GM18517 (cell line): Measurements from ENCODE around the gene PIK3R3.

Source experiments
- ATAC-seq: cut with Tn5 transposase; IDR thresholded peaks from one replicate; pipeline ENCODE4 v1.9.1; 2021; ENCODE audit warnings: mild to moderate bottlenecking, moderate library complexity; ENCODE audit not compliant: unreplicated experiment

The PIK3R3 gene

DNA sequence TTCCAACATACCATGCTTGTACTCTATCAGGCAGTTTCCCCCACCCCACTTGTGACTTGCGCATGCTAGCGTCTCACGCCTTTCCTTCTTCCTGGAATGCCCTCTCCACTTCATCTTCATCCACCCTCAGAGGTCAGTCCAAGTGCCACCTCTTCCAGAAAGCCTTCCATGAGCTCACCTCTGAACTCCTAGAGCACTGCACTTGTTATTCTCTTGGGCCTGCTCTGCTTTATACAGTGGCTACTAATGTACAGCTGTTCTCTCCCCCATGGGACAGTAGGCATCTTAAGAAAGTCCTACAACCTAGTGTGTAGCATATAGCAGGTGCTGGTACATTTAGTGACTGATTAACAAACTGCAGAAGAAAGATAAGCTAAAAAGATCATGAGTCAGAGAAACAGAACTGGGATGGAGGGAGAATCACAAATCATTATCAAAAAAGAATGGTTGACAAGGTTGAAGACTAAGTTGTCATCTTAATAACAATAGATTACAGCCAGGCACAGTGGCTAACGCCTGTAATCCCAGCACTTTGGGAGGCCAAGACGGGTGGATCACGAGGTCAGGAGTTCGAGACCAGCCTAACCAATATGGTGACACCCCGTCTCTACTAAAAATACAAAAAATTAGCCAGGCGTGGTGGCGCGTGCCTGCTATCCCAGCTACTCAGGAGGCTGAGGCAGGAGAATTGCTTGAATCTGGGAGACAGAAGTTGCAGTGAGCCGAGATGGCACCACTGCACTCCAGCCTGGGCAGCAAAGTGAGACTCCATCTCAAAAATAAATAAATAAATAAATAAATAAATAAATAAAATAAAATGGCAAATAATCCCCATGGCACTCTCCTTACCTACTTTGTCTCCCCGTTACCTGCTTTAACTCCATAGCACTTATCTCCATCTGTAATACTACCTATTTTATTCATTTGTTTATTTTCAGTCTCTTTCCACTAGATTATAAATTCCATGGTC, 26.2 kb upstream of the PIK3R3 start:
- peak; percentile 75 for ATAC-seq

DNA sequence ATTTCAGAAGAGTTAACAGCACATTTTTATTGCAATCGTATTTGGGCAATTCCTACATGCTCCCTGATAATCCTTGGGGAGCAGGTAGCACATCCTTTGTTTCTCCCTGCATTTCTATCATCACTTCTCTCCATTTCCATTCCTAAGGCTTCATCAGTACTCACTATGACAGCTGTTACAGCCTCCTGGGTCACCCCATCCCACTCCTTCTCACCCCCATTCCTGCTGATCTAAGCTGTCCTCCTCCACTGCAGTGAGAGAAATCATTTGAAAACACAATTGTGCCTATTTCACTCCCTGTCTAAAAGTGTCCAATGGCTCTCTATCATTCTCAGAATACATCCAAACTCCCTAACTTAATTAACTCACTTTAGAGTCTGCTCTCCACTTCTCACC, 25.5 kb upstream of the PIK3R3 start:
- no peak for ATAC-seq

DNA sequence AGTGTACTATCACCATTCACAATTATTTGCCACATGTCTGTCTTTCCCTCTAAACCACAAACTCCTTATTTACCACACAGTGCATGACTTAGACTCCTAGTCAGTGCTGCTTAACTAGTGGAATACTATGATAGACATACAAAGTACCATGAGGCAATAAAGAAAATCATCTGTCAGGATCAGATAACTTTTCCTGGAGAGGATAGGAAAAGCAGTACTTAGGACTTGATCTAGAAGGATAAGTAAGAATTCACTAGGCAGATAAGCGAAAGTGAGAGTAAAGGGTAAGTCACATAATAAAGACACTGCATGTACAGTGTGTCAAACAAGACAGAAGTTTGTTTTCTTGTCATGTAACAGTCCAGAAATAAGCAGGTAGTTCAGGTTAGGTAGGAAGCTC, 21.3 kb upstream of the PIK3R3 start:
- no peak for ATAC-seq

DNA sequence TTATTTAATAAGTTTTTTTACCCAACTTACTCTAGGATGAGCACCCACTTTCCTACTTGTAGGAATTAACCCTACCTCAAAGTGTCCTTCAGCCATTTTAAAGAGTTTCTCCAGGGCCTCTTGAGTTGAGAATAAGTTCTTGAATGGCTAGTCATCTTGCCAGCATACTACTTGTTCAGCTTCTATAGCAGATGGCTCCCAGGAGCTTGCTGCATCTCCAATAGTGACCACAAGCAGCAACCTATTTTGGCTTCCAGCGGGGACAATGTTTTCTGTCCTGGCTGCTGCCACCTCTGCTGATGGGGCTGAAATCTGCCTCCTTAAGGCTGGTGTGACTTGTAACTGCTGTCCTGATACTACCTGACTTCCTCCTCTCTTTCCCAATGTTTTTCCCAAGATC, 20.8 kb upstream of the PIK3R3 start:
- no peak for ATAC-seq

DNA sequence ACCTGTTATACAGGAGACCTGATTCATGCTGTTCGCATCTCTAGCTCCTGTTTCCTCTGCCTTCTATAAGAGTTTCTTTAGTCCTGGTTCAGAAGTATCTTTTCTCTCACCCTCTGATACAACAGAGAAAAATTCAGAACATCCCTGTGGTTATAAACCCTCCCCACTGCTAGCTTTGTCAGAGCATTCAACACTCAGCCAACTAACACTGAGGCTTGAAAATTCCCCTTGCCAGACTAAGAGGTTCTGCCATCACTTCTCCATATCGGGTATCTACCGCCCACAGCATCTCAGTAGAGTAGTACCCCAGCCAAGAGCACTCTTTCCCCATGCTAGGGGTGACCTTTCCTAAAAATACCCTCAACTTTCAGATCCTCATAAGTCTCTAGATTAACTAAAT, 19.6 kb upstream of the PIK3R3 start:
- no peak for ATAC-seq

DNA sequence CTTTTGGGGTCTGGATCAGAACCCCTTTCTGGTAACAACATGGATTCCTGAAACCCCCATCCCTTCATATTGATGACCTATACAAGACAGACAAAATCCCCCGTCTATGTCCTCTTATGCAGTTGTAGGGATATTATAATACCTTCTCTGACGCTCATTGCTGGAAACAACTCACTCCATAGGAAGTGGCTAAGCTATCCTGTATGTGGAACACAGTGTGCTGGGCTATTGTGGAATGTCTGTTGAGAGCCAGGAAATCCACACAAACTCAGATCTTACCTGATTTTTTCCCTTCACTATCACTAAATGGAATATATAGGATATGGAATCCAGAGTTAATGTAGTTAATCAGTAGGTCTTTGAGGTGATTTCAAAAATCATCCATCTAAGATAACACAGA, 17.7 kb upstream of the PIK3R3 start:
- ATAC-seq = no peak

DNA sequence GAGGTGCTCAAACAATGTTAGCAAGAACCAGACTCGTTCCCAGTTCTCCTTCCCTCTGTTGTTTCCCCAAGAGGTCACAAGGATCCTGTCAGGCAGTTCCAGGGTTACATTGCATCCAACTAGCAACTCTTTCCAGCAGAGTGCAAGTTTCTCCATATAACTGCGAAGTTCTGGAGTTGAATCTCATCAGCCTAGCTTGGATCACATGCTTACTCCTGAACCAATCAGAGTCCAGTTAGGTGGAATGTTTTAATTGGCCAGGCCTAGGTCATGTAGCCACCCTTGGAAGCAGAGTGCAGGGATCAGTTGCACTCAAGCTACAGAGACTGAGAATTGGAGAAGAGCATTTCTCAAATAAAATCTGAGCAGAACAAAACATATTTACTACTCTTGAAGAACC, 15.9 kb upstream of the PIK3R3 start:
- no peak for ATAC-seq

DNA sequence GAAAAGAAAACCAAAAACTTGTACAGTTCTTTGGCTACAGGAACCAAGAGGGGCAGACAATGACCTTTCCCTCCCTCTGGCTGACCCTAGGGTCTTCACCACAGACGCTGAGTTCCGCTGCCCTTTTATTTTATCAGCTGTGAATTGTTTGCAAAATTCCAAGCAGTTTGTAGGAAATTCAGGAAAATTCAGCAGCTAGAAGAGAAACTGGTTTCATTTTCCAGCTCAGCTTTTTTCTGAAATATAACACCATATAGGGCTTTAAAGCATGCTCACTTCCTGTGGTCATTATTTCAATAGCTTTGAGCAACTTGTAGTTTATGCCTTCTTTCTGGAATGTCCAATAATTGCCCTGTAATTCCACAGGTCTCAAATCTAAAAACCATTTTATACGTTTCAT, 5.5 kb upstream of the PIK3R3 start:
- no peak for ATAC-seq

DNA sequence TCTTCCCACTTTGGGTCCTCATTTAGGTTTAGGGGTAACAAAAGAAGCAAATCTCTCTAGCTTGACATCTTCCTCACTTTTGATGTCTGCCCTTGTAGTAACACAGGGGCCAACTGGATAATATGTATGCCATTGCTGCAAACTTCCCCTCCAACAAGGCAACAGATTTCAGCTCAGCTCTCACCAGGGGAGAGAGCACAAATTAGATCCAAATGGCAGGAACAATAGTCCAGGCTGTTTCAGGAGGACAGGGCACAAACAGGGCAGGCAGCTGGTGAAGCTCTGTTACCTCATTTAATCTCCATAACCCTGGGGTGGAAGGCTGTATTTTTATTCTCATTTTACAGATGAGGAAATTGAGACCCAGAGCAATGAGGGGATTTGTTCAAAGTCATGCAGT, 4.3 kb upstream of the PIK3R3 start:
- ATAC-seq = no peak

DNA sequence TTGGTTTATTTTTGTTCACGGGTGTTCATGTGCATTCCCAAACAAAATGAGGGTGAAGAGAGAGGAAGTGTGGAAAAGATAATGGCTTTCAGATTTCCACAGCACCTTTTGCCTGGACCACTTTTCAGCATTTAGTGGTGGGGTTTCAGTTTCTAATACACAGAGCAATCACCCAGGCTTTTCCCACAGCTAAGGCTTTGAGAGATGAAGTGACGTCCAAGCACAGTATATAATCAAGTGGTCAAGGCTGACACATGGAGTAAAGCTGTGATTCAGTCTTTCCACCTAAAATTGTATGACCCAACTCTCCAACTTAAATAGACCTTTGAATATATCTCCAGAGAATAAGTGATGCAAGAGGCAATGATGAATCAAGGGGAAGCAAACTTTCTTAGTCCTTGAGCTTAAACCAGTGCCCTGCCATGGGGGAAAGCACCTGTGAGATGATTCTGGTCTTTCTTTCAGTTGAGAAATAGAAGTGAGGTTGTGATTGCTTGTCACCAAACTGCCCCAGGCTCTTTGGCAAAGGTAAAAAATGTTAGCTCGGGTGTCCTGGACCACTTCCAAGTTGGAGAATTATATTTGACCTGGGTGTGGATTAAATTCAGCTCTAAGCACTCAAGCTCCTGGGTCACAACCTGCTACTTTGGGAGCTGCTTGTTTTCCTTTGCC, 2.4 kb upstream of the PIK3R3 start:
- no peak for ATAC-seq

DNA sequence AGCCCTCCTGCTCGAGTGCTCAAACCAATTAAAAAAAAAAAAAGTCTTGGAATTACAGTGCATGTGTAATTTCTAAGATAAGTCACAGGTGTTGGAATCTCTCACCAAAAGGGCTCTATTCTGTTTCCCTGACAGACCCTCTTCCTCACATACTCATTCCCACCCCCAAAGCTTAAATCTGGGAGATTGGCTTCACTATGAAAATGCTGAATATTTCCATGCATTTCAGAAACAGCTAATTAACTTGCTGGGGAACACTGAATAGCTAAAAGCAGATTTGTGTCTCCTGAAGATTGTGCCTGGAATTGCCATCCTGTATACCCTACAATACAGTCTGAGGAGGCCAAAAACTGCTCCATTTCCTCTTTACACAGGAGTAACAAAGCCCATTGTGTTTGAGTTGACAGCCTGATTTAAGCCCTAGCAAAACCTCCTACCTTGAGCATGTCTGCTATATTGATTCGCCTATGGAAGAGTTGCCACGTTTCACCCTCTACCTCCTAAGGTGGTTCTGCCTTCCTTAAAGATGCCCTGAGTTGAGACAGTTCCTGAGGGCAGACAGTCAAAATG, 1.4 kb upstream of the PIK3R3 start:
- ATAC-seq = no peak

DNA sequence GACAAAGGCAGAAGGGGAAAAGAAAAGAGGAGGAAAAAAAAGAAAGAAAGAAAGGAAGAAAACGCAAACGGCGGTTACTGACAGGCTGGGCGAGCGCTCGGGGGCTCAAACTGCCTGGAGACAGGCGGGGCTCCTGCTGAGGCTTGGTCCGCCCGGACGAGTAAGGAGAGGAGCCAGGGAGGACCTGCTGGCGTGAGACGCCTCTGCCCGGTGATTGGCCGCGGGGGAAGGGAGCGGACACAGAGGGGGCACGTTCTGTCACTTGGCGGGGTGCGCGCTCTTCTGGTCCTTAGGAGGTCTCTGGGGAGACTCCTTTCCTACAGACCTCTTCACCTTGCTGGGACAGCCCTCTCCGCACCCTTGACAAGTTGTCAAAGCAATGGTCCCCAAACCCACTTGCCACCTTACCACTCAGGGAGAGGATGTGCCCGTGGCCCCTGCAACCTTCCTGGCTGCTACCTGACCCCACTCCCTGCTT, 791 bp upstream of the PIK3R3 start:
- ATAC-seq = peak; percentile 55

DNA sequence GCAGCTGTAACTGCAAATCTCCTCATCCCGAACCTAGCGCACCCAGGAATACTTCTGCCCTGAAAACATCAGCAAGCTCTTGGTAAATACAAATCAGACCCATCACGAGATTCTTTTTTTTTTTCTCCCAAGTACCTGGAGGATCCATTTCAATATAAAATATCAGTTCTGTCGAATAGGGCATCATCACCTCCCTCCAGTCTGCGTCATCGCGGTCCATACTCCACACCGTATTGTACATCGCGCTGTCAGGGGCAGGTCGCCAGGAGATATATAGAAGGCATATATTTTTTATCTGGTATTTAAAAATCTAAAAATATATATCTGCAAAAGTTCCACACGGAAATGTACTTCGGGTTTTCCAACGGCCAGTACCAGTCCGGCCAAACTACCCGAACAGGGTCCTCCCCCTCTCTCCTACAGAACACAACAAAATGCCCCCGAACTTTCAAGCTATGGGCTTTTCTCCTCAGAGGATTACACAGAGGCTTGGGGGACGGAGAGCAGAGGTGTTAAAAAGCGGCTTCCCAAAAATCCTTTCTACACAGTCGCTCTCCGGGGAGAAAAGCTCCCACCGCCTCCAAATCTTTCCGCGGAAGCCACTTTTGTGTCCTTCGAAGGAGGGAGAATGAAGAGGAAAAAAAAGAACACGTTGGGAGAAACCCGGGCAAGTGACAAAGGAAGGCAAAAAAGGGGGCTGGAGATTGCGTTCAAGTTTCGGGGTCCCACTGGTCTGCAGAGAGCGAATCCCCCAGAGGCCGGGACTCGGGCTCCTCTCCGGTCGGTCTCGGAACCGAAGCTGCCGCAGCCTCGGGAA, 509 bp downstream of the PIK3R3 start:
- ATAC-seq = no peak

DNA sequence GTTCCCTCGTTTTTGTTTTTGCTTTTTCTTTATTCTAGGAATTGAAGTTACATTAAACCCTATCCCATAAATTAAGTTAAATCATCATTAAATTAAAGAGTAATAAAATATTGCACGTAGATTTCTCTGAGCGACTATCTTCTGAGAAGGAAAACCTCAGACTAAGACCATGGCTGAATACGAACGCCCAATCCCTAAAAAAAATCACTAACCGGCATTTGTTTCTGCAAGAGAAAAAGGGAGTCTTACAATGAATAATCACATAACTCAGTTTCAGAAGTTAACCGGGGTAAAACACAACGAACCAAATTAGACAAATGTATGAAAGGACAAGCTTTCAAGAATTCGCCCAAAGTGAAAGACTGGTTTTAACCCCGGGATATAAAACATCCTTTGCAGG, 1.3 kb downstream of the PIK3R3 start:
- no peak for ATAC-seq

DNA sequence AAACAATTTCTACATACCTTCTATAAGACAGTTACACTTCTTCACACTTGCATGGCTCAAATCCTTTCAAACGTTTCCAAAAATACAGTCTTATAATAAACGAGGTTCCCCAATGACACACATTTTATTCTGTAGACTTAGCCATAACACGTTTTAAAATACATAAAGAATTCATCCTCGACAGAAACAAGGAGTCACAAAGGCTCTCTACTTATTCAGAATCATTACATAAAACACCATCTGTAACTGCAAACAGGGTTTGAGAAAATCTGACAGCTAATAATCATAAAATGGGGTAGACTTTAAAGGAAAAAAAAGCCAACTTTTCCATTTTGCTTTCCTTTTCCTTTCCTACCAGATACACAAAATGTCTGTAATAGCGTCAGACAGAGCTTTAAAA, 1.8 kb downstream of the PIK3R3 start:
- no peak for ATAC-seq

DNA sequence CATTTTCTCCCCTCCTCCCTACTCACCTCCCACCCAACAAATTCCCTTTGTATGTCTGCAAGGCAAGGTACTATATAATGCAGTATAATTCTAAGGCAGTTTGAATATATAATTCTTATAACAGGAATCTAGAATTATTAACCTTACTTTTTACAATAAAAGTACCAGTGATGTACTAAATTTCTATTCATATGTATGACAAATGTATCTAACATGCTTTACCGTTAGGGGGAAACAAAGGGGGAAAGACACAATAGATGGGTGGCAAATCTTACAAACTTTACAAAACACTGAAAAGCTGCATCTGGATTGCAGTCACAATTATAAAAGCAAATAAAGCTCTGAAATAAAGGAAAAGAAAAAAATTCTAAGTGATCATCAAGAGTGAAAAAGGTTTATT, 2.3 kb downstream of the PIK3R3 start:
- no peak for ATAC-seq

DNA sequence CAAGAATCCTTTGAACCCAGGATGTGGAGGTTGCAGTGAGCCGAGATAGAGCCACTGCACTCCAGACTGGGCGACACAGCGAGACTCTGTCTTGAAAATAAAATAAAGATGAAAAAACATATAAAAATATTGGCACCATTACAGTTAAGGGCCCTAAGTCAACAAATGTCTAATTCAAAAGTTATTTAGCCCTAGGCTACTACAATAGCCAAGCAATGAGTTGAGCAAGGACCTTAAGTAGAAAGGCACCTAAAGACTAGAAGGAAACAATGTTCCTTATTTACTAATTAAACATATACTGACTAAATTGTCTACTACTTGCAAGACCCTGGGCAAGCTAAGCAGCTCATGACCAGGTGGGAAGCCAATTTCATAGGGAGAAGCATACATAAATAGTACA, 4.1 kb downstream of the PIK3R3 start:
- ATAC-seq = no peak

DNA sequence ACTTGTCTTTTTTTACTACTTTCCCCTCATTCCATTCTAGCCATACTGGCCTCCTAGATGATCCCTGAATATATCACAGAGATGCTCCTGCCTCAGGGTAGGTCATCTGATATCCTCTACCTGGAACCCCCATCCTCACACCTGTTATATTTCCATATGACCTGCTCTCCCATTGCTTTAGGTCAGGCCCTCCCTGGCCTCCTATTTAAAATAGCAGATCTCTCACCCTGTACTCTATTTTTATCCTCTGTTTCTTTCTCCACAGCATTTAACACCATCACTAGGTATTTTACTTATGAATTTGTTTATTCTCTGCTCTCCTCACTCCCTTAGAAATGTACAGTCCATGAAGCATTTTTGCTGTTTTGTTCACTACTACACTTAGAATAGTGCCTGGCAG, 13.6 kb downstream of the PIK3R3 start:
- no peak for ATAC-seq

DNA sequence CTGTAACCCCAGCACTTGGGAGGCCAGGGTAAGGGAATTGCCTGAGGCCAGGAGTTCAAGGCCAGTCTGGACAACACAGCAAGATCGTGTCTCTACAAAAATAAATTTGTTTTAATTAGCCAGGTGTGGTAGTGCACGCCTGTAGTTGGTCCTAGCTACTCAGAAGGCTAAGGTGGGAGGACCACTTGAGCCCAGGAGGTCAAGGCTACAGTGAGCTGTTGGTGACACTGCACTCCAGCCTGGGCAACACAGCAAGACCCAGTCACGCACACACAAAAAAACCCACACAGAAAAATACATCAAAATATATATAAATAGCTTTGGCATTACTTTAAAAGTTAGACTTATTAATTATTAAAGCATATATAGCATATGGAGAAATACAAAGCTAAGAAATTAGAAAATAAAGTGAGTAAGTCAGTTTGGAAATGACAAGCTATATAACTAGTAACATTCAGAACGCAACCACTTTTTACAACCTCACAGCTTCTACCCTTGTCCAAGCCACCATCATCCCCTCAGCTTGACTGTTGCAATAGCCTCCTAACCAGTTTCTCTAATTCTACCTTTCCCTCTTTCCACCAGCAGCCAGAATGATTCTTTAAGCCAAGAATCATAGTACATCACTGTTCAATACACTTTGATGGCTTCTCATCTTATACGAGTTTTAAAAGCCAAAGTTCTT, 14.5 kb downstream of the PIK3R3 start:
- no peak for ATAC-seq

DNA sequence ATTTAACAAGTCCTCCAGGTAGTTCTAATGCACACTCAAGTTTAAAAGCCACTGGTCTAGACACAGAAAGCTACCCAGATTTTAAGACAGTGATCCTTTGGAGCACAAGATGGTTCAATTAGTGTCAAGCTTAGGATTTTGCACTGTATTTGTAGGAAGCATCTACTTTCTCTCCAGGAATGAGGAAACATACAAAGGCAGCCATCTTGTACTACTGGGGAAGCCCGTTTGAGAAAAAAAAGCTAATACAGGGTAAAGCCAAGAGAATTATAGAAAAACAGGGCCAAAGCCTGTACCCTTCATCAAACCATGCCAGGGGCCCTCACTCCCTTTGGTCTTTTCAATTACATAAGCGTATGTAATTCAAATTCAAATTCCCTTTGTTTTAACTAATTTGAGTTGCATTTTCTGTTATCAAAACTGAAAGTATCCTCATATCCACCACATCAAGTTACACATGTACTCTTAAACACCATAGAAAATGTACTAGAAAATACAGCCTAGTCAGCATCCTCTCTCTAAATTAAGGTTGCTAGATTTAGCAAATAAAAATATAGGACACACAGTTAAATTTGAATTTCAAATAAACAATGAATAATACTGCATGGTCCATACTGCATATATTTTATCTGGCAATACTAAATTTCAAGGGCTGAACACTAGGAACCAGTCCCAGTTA, 17.4 kb downstream of the PIK3R3 start:
- no peak for ATAC-seq
